DMS153 (cell line): ENCODE data around the gene CNBP.
"Not testable (repeated sequence)": the region's sequence is repeated elsewhere in the genome, so short reads cannot be mapped to it uniquely, and the experiment has no call there.

Experiments
- DNase-seq: peaks from one replicate; lab custom pipeline; 2025; lab: John Stamatoyannopoulos, UW

CNBP gene

DNA sequence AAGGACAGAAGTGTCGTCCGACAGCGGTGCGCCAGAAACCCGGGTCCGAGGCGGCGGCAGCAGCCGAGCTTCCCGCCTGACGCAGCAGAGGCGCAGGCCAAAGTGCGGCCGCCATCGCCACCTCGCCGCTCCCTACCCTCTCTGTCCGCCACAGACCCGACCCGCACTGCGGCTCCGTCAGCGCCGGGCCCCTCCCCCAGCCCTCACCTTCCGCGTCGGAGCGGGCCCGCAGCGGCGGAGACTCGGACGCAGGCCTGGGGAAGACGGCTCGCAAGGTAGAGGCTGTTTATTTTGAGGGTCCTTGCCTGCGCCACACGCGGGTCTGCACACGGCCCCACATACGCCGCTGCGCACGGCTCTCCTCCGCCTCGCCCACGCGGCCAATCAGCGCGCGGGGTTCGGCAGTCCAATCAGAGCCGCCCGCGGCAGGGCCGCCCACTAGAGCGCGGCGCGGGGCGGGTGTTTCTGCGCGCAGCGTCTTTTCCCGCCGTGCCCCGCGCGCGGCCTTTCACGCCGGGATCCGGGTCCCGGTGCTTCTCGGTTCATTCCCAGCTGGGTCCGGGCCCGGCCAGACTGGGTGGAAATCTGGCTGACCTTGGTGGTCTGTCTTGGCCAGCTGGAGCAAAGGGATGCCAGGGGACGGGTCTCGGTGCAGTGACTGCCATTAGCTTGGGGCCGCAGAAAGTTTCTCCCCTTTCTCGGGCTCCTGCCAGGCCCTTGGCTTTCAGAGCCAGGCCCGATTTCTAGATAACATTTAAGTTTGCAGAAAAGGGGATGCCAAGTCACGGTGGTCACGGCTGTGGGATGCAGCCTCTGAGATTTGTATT, at the start of gene CNBP:
Gene CNBP (minus strand): TSS at position 328 of the 827 bp plus-strand sequence. CDS start 12,139 bp downstream, outside the sequence.
- peak; percentile 85 for DNase-seq

- peak; percentile 27 for DNase-seq
Measured at GRCh38 chr3:129231331-129232119, 47.8 kb upstream of the CNBP start.

DNA sequence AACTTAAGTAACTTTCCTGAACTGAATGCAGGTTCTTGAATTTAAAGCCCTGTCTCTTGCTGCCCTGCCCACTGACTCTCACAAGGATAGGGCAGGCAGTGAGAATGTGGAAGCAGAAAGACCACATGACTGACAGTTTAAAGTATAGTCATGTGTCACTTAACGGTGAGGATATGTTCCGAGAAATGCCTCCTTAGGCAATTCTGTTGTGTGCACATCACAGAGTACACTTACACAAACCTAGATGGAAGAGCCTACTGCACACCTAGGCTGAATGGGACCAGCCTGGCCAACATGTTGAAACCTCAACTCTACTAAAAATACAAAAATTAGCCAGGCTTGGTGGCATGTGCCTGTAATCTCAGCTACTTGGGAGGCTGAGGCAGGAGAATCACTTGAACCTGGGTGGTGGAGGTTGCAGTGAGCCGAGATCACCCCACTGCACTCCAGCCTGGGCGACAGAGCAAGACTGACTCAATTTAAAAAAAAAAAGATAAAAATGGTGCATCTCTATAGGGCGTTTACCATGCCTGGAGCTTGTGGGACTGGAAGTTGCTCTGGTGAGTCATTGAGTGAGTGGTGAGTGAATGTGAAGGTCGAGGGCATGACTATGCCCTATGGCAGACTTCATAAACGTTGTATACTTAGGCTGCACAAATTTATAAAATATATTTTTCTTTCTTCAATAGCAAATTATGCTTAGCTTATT, 46.8 kb upstream of the CNBP start:
- DNase-seq = no peak

GRCh38 chr3:129228891-129229585, 45.3 kb upstream of the CNBP start:
- DNase-seq = no peak

DNA sequence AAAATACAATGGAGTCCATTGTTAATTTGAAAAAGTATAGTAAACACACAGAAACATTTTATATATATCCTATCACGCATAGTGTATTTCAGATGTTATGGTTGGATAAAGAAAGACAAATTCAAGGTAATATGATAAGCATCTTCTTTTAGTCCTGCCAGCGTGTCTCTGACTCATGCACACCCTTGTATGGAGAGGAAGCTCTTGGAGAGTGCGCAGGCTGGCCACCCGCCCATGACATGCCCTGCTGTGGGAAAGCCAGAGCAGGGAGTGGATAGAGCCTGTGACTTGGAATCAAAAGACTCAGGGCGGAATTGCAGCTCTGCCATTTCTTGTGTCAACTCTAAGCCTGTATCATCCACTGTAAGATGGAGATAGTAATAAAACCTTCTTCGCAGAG, 42.7 kb upstream of the CNBP start:
- no peak for DNase-seq

DNA sequence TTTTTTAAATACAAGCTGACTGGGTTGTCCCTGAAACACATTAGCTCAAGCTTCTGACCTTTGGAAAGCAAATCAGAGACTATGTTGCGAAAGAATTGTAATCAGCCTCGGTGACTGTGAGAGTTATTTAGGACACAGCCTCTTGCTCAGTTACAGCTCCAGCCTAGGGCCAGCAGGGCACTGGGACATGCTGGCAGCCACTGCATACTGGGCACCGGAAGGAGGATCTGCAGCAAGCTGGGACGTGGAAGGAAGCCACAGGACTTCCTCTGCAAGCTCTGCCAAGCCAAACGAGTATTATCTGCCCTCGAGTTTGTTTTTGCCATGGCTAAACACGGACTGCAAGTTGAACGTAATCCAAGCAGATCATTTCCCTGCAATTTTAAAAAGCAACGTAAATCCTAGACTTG, 41.3 kb upstream of the CNBP start:
- peak; percentile 53 for DNase-seq

DNA sequence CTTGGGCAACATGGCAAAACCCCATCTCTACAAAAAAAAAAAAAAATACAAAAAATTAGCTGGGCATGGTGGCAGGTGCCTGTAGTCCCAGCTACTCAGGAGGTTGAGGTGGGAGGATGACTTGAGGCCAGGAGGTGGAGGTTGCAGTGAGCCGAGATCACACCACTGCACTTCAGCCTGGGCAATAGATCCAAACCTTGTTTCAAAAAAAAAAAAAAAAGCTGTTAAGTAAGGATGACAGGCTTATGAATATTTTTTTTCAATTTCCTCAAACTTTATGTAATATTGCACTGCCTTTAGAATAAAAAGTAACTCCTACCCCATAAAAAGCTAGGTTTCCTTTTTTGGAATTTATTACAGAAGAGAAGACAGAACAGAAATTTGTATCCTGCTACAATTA, 40.7 kb upstream of the CNBP start:
- not testable (repeated sequence) for DNase-seq

DNA sequence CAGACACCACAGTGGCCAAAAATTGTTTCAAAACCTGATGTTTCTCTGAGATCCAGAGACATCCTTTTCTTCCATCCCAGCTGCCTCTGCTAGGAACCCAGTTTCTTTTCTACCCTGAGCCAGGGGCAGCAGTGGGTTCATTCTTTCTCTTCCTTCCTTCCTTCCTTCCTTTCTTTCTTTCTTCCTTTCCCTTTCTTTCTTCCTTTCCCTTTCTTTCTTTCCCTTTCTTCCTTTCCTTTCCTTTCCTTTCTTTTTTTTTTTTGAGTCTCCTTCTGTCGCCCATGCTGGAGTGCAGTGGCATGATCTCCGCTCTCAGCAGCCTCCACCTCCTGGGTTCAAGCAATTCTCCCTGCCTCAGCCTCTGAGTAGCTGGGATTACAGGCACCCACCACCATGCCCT, 35.0 kb upstream of the CNBP start:
- DNase-seq = no peak

GRCh38 chr3:129213238-129213637, 29.5 kb upstream of the CNBP start:
- no peak for DNase-seq

DNA sequence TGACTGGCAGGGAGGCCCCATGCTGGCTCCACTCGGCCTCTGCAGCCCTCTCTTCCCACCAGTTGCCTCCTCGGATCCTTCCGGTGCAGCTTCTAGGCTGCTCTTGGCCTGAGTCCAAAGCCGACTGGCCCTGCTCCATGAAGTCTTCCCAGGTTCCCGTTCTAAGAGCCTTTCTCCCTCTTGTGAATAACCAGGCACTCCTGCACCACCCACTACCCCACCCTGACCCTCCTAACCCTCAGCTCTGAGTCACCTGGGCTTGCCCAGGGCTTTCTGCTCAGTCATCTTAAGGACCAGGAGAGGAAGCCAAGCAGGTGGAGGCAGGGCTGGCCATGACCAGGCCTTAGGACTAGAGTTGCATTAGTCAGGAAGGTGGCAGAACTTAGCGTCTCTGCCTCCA, 28.1 kb upstream of the CNBP start:
- peak; percentile 74 for DNase-seq

DNA sequence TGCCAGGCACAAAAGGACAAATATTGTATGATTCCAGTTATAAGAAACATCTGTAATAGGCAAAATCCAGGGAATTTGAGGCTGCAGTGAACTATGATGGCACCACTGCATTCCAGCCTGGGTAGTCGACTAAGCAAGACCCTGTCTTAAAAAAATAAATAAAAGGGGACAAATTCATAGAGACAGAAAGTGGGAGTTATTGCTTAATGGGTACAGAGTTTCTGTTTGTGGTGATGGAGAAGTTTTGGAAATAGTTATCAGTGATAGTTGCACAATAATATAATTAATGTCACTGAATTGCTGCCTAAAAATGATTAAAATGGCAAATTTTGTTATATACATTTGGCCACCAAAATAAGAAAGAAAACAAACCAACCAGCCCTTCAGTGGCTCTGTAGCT, 27.6 kb upstream of the CNBP start:
- no peak for DNase-seq

GRCh38 chr3:129207479-129207878, 23.8 kb upstream of the CNBP start:
- DNase-seq = no peak

DNA sequence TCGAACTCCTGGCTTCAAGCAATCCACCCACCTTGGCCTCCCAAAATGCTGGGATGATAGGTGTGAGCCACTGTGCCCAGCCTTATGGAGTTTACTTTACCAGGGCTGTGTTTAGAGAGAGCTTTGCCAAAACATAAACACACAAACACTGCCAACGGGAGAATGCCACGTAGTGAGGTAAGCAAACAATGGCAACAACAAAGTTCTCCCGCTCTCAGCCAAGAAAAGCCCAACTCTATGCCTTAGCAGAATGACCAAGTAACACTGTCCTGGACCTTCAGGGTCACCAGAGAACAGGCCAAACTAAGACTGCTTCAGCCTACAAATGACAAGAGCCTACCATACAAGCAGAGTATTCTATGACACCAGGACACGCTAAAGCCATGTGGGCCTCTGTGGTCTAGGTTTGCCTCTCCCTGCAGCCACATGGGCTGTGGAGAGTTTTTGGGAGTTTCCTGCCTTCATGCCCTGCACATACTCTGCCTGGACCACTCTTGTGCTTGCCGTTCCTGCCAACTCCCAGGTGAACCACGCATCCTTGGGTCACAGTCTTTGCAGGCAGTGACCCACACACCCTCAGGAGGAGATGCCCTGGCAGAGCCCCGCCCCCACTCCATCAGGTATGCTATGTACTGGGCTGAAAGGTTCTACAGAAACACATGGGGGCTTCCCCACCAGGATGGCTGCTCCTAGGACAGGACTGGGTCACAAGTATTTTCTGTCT, 21.6 kb upstream of the CNBP start:
- no peak for DNase-seq

GRCh38 chr3:129204473-129204872, 20.8 kb upstream of the CNBP start:
- no peak for DNase-seq

GRCh38 chr3:129199366-129199765, 15.7 kb upstream of the CNBP start:
- DNase-seq = no peak

GRCh38 chr3:129197321-129197720, 13.6 kb upstream of the CNBP start:
- DNase-seq = no peak

GRCh38 chr3:129196601-129197000, 12.9 kb upstream of the CNBP start:
- DNase-seq = no peak

DNA sequence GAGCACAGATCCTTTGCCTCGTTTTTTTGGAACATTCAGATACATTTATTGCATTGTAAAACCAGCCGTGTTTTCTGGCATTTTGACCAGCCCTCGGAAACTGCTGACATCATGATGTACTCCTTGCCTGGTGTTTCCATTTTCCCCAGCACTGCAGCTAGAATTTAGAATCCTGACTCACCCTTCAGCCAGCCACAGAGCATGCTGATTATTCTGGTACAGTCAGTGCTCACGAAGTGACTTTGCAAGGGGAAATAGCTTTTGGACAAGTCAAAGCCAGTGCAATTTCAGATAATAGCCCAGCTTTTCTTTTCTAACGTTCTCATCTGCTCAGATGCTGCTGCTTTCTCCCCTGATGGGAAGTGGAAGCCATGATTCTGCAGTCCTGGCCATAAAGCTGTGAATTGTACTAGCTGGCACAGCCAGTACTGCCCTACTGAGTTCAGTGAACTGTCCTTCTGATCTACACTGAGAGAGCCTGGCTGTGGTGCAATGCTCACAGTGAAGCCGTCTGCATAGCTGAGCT, 12.1 kb upstream of the CNBP start:
- DNase-seq = no peak

- DNase-seq = not testable (repeated sequence)
Measured at GRCh38 chr3:129189793-129190192, 6.1 kb upstream of the CNBP start.

- no peak for DNase-seq
Measured at GRCh38 chr3:129187857-129188256, 4.2 kb upstream of the CNBP start.

- DNase-seq = no peak
Measured at GRCh38 chr3:129185783-129186182, 2.1 kb upstream of the CNBP start.
